Activated CD8-positive, alpha-beta memory T cell treated with anti-CD3 and anti-CD28 coated beads, Interleukin-2, amount 50 U/mL, for 1 hour (primary cell): ENCODE results near the gene PRR33.

Source experiments
- DNase-seq: peaks from one replicate; pipeline ENCODE4 v3.0.0-alpha.2; 2020; ENCODE audit errors: extremely low read depth

PRR33 gene

GRCh38 chr11:1848640-1849430 is 42.9 kb downstream of the PRR33 start:
- no peak for DNase-seq

GRCh38 chr11:1847926-1848639 is 43.6 kb downstream of the PRR33 start:
- DNase-seq: no peak

GRCh38 chr11:1847006-1847735 is 44.5 kb downstream of the PRR33 start:
- DNase-seq: no peak

GRCh38 chr11:1846453-1846932 is 45.2 kb downstream of the PRR33 start:
- no peak for DNase-seq

DNA sequence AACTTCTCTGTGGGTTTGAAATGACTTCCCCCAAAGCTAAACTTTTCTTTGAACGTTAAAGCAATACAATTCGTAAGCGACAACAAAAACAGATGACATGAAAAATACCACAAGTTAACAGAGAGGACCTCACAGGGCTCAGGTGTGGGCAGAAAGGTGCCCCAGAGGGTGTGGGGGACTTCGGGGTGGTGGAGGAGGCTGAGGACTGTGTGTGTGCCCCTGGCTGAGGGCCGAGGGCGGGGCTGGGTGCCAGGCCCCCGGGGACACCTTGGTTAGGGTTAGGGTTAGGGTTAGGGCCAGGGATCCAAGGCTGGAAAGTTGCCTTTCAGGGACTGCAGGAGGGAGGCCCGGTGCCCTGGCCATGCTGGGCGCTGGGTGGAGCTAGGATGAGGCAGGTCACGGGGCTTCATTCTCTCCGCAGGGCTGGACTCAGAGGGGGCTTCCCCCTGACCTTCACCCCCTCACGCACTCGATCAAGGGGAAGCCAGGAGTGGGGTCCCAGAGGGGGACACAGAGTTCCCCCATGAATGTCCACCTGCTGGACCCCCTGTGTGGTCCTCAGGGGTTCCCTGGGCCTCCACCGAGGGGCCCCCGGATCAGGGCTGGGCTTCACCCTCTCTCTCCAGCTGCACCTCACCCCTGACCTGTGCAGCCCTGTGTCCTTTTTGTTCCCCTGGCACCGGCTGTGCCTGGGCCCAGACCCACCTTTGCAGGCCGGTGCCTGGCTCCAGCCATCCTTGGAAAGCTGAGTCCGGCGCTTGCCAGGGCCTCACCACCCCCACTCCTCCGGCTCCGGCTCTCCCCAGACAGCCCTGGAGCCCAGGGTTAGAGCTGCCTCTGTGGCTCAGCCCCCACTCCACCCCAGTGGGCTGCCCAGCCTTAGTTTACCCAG is 45.9 kb downstream of the PRR33 start:
- no peak for DNase-seq

DNA sequence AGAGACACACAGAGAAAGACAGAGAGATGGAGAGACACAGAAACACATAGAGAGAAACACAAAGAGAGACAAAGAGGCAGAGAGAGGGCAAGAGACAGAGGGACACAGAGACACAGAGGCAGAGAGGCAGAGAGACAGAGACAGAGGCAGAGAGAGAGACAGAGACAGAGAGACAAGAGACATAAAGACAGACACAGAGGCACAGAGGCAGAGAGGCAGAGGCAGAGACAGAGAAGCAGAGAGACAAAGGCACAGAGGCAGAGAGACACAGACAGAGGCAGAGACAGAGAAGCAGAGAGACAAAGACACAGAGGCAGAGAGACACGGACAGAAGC is 46.6 kb downstream of the PRR33 start:
- no peak for DNase-seq

- no peak for DNase-seq
Measured at GRCh38 chr11:1844221-1845094, 47.2 kb downstream of the PRR33 start.

DNA sequence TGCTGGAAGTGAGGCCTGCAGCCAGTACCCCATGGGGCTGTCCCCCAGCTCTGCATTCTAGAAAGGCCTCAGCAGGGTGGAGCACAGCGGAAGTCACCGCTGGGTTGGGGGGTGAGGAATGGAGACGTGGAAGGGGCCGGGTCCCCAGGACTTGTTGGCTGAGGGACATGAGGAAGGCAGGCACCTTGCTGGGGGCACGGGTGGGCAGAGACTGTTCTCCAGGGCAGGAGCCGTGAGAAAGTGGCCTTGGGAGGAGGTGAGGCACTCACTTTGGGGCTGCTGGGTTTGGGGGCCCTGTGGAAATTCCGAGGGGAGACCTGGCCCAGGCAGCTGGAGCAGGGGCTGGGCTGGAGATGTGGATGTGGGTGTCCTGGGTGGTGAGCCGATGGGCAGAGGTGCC is 47.9 kb downstream of the PRR33 start:
- no peak for DNase-seq

GRCh38 chr11:1843098-1843473 is 48.6 kb downstream of the PRR33 start:
- no peak for DNase-seq

GRCh38 chr11:1842149-1843097 is 49.3 kb downstream of the PRR33 start:
- no peak for DNase-seq

GRCh38 chr11:1841511-1842148 is 50.1 kb downstream of the PRR33 start:
- DNase-seq: no peak

- no peak for DNase-seq
Measured at GRCh38 chr11:1840780-1841480, 50.8 kb downstream of the PRR33 start.

DNA sequence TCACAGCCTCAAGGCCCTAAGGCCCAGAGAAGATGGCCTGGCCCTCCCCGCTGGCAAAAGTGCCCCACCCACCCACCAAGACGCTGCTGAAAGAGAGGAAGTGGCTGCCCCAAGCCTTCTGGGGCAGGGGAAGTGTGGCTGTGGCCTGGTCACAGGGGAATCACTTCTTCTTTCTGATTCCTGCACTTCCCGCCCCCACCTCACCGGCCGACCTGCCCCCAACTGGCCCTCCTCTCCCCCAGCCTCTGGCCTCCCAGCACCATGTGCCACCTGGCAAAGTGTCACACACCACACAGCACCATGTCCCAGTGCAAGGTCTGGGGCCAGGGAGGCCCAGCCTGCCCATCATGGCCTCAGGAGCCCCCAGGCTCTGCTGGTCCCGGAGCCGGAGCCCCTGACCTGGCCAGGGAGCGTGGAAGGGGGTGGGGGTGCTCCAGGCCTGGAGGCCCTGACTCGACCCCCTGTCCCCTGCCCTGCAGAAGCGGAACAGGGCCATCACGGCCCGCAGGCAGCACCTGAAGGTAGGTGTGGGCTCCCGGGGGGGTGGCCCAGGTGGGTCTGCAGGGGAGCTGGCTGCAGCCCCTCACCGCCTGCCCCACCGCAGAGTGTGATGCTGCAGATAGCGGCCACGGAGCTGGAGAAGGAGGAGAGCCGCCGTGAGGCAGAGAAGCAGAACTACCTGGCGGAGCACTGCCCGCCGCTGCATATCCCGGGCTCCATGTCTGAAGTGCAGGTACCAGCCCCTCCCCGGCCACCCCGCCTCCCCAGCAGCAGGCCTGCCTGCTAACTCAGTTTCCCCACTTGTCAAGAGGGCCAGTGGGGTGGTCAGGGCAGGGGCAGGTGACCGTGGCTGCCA is 51.5 kb downstream of the PRR33 start:
- DNase-seq: no peak

GRCh38 chr11:1839204-1839923 is 52.3 kb downstream of the PRR33 start:
- no peak for DNase-seq

DNA sequence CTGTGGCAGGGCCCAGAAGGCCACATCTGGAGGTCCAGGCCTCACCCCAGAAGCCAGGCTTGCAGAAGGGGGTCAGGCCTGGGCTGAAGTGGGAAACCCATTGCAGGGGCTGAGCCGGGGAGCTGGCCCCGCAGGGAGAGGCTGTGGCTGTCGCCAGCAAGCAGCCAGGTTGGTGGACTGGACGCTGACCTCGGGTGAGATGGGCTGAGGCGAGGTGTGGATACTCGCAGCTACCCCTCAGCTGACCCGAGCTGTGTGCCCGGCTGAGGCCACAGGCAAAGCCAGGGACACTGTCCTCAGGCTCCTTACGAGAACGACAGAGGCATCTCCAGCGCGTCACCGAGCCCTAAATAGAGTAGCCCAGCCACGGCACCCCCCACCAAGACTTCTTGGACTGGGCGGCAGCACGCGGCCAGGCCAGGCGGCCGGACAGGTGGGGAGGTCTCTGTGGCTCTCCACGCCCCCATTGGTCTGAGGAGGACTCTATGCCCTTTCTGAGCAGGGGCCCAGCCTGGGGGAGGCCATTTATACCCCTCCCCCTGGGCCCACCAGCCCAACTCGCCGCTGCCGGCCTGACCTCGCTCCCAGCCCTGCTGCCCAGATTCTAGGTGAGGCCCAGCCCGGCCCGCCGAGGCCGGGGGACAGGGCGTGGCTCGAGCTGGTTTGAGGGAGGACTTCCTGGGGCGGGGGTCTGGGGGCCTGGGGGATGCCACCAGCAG is 53.1 kb downstream of the PRR33 start, which contains the start of gene TNNI2:
Gene TNNI2, plus strand, starts transcription at position 556 of the 719 bp plus-strand sequence. CDS start 716 bp downstream, outside the sequence.
- no peak for DNase-seq
